Spinal cord (tissue), 10 donors: ENCODE measurements around the gene GRIN3A. TPM values are rescaled to one million over a fixed set of nuclear protein-coding genes. Genes with fewer than 3 reads are reported as not detected.

Experiments
- DNase-seq, 6 donors: peaks; one replicate each; pipeline versions ENCODE4 v3.0.0 to v3.0.0-alpha.2; 2013 to 2015; ENCODE audit warnings: low spot score in 6 of 6, low read depth in 4 of 6
- H3K27ac ChIP-seq: one replicate; pipeline ENCODE4 v1.5.1; 2013; ENCODE audit warnings: low read depth, low read length, control low read depth
- H3K27me3 ChIP-seq: one replicate; pipeline ENCODE4 v1.6.1; 2013; ENCODE audit warnings: low read length; ENCODE audit not compliant: control insufficient read depth, insufficient read depth
- H3K36me3 ChIP-seq: one replicate; pipeline ENCODE4 v1.6.1; 2013; ENCODE audit warnings: low read length; ENCODE audit not compliant: control insufficient read depth, insufficient read depth
- H3K4me1 ChIP-seq: one replicate; pipeline ENCODE4 v1.6.1; 2013; ENCODE audit warnings: low read length; ENCODE audit not compliant: control insufficient read depth, insufficient read depth
- H3K4me3 ChIP-seq: one replicate; pipeline ENCODE4 v1.5.1; 2013; ENCODE audit warnings: low read depth, low read length, control low read depth
- H3K9me3 ChIP-seq: one replicate; pipeline ENCODE4 v1.6.1; 2013; ENCODE audit warnings: low read length; ENCODE audit not compliant: control insufficient read depth, insufficient read depth
- WGBS: methylation state at CpG from one replicate; pipeline ENCODE4 v1.1.5; 2013; ENCODE audit warnings: missing lambda C conversion rate; ENCODE audit not compliant: insufficient coverage; 5-methylcytosine and 5-hydroxymethylcytosine counted together
- polyA plus RNA-seq, 2 donors: library from polyadenylated mRNA; unstranded; fragments of 120-200 nt; gene quantifications; one replicate each; pipeline ENCODE4 v1.2.1, GENCODE V29; 2013; ENCODE audit not compliant: insufficient read length in 2 of 2
- total RNA-seq, 2 donors: library from RNA; depleted of rRNA in 1 of 2; stranded (reverse); fragments of 120-200 nt in 1 of 2; fragments of >200 nt in 1 of 2; gene quantifications; one replicate each; pipeline versions ENCODE4 v1.2.3 to v1.2.4, GENCODE V29; 2013 to 2014
- donor health status: healthy.

GRIN3A gene
- total and polyA plus RNA-seq, 4 donors = 8.5 to 27.2 (median 20.2) TPM

DNA sequence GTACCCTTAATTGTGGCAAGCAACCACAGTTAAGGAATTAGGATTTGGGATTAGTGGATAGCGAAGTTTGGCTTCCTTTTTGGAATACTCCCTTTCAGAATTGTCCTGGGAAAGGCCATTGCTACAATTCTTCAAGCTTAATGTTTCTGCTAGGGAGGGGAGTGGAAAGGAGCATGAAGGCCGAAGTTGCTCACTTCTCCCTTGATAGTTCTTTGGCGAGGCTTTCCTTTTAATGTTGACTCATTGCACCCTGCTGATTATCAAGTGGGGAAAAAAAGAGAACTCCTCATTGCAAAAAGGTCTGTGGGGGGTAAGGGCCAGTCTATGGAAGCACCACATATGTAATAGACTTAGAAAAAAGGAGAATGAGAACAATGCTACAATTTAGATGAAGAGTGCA is 30.7 kb downstream of the GRIN3A start:
- no peak overlapping the region for H3K27ac ChIP-seq
- no peaks in the 10 kb centered on the region for H3K9me3 ChIP-seq
- DNase-seq = peak in 1 of 6 donors; percentile 38
- WGBS = 25% methylated on average over 2 of the region's 3 CpGs
- H3K4me1 ChIP-seq = peaks cover 9% of the 10 kb centered on the region
- no peaks in the 10 kb centered on the region for H3K27me3 ChIP-seq
- H3K4me3 ChIP-seq = no peak overlapping the region
- H3K36me3 ChIP-seq = no peaks in the 10 kb centered on the region

DNA sequence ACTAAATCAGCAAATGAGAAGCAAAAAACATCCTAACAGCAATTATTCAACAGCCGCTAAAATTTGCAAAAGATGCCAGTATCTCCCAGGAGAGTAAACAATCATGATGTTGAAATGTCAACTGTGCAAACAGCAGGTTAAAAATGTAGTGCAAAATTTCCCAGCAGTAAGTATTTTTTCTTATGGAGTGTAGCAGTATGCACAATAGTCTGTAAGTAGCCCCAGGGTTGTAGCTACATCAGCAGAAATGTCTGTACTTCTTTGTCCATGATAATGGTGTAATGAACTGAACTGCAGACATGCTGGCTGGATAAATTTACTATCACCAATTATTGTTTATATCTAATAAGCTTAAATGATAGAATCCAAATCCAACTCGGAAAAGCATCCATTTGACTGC is 31.4 kb downstream of the GRIN3A start:
- peaks cover 9% of the 10 kb centered on the region for H3K4me1 ChIP-seq
- peak in 1 of 6 donors; percentile 60 for DNase-seq
- no CpG with 5 or more reads among the region's 2 CpGs for WGBS
- no peaks in the 10 kb centered on the region for H3K36me3 ChIP-seq
- H3K4me3 ChIP-seq = no peak overlapping the region
- no peaks in the 10 kb centered on the region for H3K27me3 ChIP-seq
- no peak overlapping the region for H3K27ac ChIP-seq
- H3K9me3 ChIP-seq = no peaks in the 10 kb centered on the region

DNA sequence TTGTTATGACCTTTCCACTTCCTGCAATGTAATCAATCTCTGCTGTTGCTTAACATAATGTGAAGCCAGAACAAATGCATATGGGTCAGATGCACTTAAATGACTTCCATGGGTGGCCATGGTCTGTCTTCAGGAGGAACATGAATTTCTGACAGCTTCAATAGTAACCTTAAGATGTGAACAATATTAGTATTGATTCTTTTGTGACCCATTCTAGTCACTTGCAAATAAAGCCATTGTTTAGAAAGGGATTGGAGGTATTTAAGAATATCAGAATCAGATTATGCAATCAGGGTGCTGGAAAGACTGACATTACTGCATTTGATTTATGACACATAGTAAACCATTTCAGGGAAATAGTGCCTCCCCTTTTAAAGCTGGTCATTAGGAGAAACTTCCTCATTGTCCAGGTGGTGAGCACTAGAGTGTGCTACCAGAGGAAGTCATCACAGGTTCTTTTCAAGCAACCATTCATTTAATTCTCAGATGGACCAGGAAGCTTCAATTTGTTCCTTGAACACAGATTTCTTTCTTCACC is 32.1 kb downstream of the GRIN3A start:
- Histone ChIP-seq H3K4me3 (no peak overlapping the region), H3K27me3 (no peaks in the 10 kb centered on the region), H3K4me1 (peaks cover 9% of the 10 kb centered on the region), H3K9me3 (no peaks in the 10 kb centered on the region), H3K27ac (no peak overlapping the region), H3K36me3 (no peaks in the 10 kb centered on the region)
- no peak for DNase-seq

DNA sequence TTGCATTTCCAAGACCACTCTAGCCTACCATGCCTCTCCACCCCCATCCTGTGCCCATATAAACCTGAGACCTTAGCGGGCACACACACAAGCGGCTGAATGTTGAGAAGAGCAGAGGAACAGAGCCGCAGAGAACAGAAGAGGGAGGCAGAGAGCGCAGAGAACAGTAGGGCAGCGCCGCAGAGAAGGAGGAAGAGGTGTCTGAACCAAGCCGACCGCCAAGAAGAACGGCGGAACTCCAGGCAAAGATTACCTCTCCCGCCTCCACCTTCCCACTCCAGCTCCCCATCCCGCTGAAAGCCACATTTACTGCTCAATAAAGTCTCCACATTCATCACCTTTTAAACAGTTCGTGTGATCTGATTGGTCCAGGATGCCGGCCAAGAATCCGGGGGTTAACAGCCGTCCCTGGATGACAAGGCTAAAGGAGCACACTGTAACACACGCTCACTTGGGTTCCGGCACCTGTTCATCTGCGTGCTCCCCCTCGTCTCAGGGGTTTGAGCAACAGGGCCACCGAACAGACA is 33.2 kb downstream of the GRIN3A start:
- peaks cover 9% of the 10 kb centered on the region for H3K4me1 ChIP-seq
- 6% methylated on average over 16 of the region's 21 CpGs for WGBS
- peak overlapping the region; percentile 38 for H3K4me3 ChIP-seq
- H3K9me3 ChIP-seq = no peaks in the 10 kb centered on the region
- H3K27me3 ChIP-seq = no peaks in the 10 kb centered on the region
- no peaks in the 10 kb centered on the region for H3K36me3 ChIP-seq
- H3K27ac ChIP-seq = no peak overlapping the region
- peak in 3 of 6 donors; percentile 25 to 83 (median 68) for DNase-seq

DNA sequence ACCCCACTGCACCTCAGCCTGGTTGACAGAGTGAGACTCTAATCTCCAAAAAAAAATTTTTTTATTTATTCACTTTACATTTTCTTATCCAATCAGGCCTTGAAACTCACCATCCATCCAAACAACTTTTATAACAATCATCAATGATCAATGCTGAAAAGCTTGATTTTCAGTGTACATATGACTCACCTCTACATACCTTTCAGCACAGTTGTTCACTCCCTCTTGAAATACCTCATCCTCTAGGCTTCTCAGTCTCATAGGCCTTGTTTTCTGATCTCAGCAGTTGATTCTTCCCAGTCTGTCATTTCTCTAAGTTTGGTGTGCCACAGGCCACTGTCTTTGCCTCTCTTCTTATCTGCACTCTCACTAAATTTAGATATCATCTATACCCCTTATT is 36.2 kb downstream of the GRIN3A start:
- no peaks in the 10 kb centered on the region for H3K36me3 ChIP-seq
- H3K4me3 ChIP-seq = no peak overlapping the region
- H3K9me3 ChIP-seq = no peaks in the 10 kb centered on the region
- H3K27ac ChIP-seq = no peak overlapping the region
- peaks cover 9% of the 10 kb centered on the region for H3K4me1 ChIP-seq
- H3K27me3 ChIP-seq = no peaks in the 10 kb centered on the region
- DNase-seq = no peak

DNA sequence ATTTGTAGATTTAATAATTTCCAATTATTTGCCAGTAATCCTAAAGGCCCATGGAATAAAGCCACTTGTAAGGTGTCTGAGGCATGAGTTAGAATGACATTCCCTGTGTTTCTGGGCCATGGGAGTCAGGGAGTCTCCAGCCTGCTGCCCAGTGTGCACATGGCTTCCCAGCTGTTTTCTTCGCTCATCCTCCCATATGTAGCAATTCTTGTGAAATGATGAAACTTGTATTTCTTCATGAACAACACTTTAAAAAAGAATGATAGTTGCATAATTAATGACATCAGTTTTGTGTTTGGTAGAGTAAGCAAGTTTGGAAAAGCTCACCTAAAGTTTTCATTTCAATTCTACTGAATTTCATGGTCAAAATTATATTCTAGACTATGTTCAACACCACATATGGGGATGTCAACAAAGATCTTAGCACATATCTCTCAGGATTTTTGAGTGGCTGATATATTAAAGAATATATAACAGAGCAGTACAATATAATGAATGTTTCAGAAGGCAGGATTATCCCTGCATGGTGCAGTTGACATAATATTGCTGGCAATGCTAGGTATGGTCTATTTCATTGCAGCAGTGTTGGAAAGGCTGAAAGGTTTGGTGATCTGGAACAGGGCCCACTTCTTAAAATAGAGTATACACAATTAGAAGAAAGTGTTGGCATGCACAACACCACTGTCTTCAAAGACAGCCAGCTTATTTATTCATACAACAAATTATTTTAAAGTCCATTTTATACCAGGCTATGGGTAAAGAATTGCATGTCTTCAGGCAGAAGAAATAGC is 44.7 kb downstream of the GRIN3A start:
- H3K36me3 ChIP-seq = no peaks in the 10 kb centered on the region
- H3K9me3 ChIP-seq = no peaks in the 10 kb centered on the region
- H3K27ac ChIP-seq = no peak overlapping the region
- no peak overlapping the region for H3K4me3 ChIP-seq
- WGBS = no CpG with 5 or more reads among the region's 1 CpG
- no peak for DNase-seq
- H3K4me1 ChIP-seq = no peaks in the 10 kb centered on the region
- no peaks in the 10 kb centered on the region for H3K27me3 ChIP-seq

DNA sequence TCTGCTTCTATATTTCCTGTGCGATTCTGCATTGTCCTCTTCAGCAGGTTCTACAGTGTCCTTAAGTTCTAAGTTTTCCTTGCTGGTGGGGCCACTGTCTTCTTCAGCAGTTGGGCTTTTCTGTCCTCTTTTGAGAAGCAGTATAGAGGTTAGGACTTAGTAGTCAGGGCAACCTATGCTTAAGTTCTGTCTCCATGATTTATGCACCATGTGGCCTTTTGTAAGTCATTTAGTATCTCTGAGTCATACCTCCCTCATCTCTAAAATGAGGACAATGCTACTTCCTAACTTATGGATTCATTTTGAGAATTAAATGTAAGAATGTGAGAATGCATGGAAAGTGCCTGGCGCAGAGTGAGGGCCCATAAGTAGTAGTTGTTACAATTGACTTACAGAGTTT is 46.8 kb downstream of the GRIN3A start:
- Histone ChIP-seq H3K9me3 (no peaks in the 10 kb centered on the region), H3K27me3 (no peaks in the 10 kb centered on the region), H3K4me3 (no peak overlapping the region), H3K4me1 (no peaks in the 10 kb centered on the region), H3K36me3 (no peaks in the 10 kb centered on the region), H3K27ac (no peak overlapping the region)
- DNase-seq = no peak
- no CpG with 5 or more reads among the region's 2 CpGs for WGBS

DNA sequence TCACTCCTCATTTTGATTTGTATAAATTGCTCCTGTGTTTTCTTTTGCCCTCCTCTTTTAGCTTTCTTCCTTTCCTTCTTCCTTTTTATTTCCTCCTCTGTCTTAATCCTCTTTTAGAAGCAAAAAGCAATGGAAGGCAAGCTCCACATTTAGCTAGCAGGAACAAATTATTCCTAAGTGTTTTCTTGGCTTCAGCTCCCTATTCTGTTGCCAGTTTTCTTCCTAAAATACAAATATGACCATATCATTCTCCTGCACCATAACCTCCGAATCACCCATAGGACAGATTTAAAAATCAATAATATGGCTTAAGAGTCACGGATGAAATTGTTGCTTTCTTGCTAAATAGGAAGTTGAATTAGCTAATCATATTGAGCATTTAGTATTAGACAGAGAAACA is 49.4 kb downstream of the GRIN3A start:
- Histone ChIP-seq H3K27me3 (no peaks in the 10 kb centered on the region), H3K27ac (no peak overlapping the region), H3K4me1 (no peaks in the 10 kb centered on the region), H3K36me3 (no peaks in the 10 kb centered on the region), H3K4me3 (no peak overlapping the region), H3K9me3 (no peaks in the 10 kb centered on the region)
- WGBS = no CpG with 5 or more reads among the region's 2 CpGs
- DNase-seq = peak in 1 of 6 donors; percentile 68

DNA sequence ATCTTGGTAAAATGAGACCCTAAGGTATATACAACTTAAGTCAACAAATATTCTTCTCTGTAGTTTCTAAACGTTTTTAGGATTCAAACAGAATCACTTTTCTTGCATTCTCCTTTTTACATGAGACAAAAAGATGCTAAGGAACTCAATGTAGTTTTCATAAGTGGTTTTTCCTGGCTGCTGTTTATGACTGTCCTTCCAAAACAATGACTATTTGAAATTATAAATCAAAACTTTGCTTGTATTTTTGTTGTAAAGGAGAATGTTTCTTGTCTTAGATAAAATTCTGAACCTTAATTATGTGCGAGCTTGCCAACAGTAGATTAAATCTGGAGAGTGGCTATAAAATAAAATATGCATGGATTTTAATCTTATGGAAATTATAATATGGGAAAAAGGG is 53.8 kb downstream of the GRIN3A start:
- no peaks in the 10 kb centered on the region for H3K9me3 ChIP-seq
- H3K4me3 ChIP-seq = no peak overlapping the region
- H3K27ac ChIP-seq = no peak overlapping the region
- H3K4me1 ChIP-seq = no peaks in the 10 kb centered on the region
- 100% methylated on average over 1 of the region's 2 CpGs for WGBS
- no peak for DNase-seq
- H3K27me3 ChIP-seq = no peaks in the 10 kb centered on the region
- H3K36me3 ChIP-seq = no peaks in the 10 kb centered on the region

DNA sequence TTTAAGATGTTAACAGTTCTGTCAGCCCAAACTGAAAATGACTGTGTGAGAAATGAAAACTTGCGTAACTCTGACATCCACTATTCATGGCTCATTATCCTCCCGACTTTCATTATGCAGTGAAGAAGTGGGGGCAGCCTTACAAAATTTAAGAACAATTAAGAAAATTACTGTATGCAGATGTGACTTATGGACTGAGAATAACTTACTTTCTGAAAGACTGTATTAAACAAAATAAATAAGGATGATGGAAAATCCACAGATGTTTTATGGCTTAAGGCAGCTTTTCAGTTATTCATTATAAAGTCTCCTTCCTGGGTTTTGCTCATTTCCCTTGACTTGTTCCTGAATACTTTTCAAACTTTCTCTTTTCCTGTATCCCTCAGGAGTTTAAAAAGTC is 55.2 kb downstream of the GRIN3A start:
- Histone ChIP-seq H3K27ac (no peak overlapping the region), H3K9me3 (no peaks in the 10 kb centered on the region), H3K4me1 (no peaks in the 10 kb centered on the region), H3K4me3 (no peak overlapping the region), H3K27me3 (no peaks in the 10 kb centered on the region), H3K36me3 (no peaks in the 10 kb centered on the region)
- no peak for DNase-seq
- WGBS = no CpG with 5 or more reads among the region's 2 CpGs
